Ovary (tissue), 9 donors: ENCODE data around the gene GREB1L. TPM values are rescaled to one million over a fixed set of nuclear protein-coding genes. Genes with fewer than 3 reads are reported as not detected.

Experiments used
- DNase-seq, 5 donors: peaks; one replicate each; pipeline ENCODE4 v3.0.0-alpha.2; 2019 to 2020
- H3K27ac ChIP-seq, 2 donors: fragments of 200-600 bp; one replicate each; pipeline versions ENCODE4 v1.5.1 to v1.8.0; 2019 to 2022
- H3K27me3 ChIP-seq: fragments of 200-600 bp; one replicate; pipeline ENCODE4 v1.8.0; 2022
- H3K36me3 ChIP-seq: fragments of 200-600 bp; sonication (generic); one replicate; pipeline ENCODE4 v1.5.1; 2019
- H3K4me1 ChIP-seq: one replicate; pipeline ENCODE4 v1.8.1; 2013; ENCODE audit warnings: mild to moderate bottlenecking, moderate library complexity; ENCODE audit not compliant: insufficient read depth
- H3K4me3 ChIP-seq: fragments of 200-600 bp; sonication (generic); one replicate; pipeline ENCODE4 v1.5.1; 2017
- H3K9me3 ChIP-seq, 2 donors: fragments of 200-600 bp in 1 of 2; sonication (generic) in 1 of 2; one replicate each; pipeline versions ENCODE4 v1.5.1 to v1.8.1; 2013 to 2019; ENCODE audit warnings: mild to moderate bottlenecking in 1 of 2, moderate library complexity in 1 of 2
- EP300 ChIP-seq: sonication (generic); formaldehyde crosslinking; IDR thresholded peaks from one replicate; pipeline ENCODE4 v1.6.1; 2017; ENCODE audit warnings: antibody characterized with exemption
- POLR2A ChIP-seq: fragments of 450-650 bp; IDR thresholded peaks from one replicate; pipeline ENCODE4 v1.6.1; 2017; ENCODE audit warnings: antibody characterized with exemption, mild to moderate bottlenecking, moderate library complexity
- whole genome bisulfite sequencing, 3 donors: extraction: QIAGEN DNeasy Blood & Tissue Kit in 1 of 3; methylation state at CpG; one replicate each; pipeline versions ENCODE4 v1.1.5 to v1.1.7; 2013 to 2017; 5-methylcytosine and 5-hydroxymethylcytosine counted together
- intact Hi-C, 4 donors: fragments of 100-400 bp; cut with DNase I; formaldehyde crosslinking; loops; one replicate each; pipeline versions ENCODE4 v1.11.0 to v1.15.1; 2022 to 2023
- polyA plus RNA-seq, 2 donors: library from polyadenylated mRNA; stranded (reverse); fragments of 200-250 nt in 1 of 2; fragments of 350-450 nt in 1 of 2; fragmentation: Illumina TruSeq in 1 of 2; extraction: RNeasy Lipid Tissue Mini Kit (QIAGEN cat#74804) in 1 of 2; gene quantifications; one replicate each; pipeline ENCODE4 v1.2.3, GENCODE V29; 2013 to 2014
- small RNA-seq: library from RNA; depleted of rRNA; stranded (forward); fragments of <200 nt; gene quantifications from one replicate; pipeline ENCODE3, GENCODE V24; 2016
- total RNA-seq, 7 donors: library from RNA; depleted of rRNA in 2 of 7; stranded (reverse); fragments of >200 nt in 2 of 7; fragmentation: NEBNext Ultra II Directional in 3 of 7; extraction: Animal tissue kit (Norgen Biotek cat#: 25700) in 3 of 7; gene quantifications; one replicate each; pipeline versions ENCODE4 v1.1.0 to v1.2.4, GENCODE V29; 2016 to 2023
- TF ChIP-seq, protein P1 (sequence below), 3 donors: fragments of 450-650 bp in 2 of 3; fragments of 200-600 bp in 1 of 3; IDR thresholded peaks; one replicate each; pipeline versions ENCODE4 v1.5.1 to v1.8.0; 2016 to 2022; ENCODE audit warnings: antibody characterized with exemption in 3 of 3, mild to moderate bottlenecking in 1 of 3
- donor health status: DM: no; HTN: no; CAD: no; lungs with moderate emphysema.
- donor health status: DM: no; HTN: no; CAD: no.
- donor health status: Bipolar disorder and iron deficiency.
- donor health status: DM: yes; HTN: yes; CAD: no.
- donor health status: DM: no; HTN: no; CAD: no.
- donor health status: DM: yes; HTN: yes; CAD: no.

The GREB1L gene
- total and polyA plus RNA-seq, 9 donors = 2.4 to 22.8 (median 10.4) TPM

GRCh38 chr18:21550510-21550970, 308.5 kb downstream of the GREB1L start:
- Histone ChIP-seq H3K36me3 (no peaks in the 10 kb centered on the region), H3K27ac (no peak overlapping the region)

GRCh38 chr18:21557607-21558253, 315.7 kb downstream of the GREB1L start:
- Histone ChIP-seq H3K27ac (no peak overlapping the region), H3K27me3 (no peaks in the 10 kb centered on the region), H3K4me3 (no peak overlapping the region), H3K36me3 (no peaks in the 10 kb centered on the region), H3K9me3 (no peaks in the 10 kb centered on the region), H3K4me1 (no peaks in the 10 kb centered on the region)
- TF ChIP-seq POLR2A = no peak
- TF ChIP-seq EP300 = no peak
- TF ChIP-seq, protein P1, sequence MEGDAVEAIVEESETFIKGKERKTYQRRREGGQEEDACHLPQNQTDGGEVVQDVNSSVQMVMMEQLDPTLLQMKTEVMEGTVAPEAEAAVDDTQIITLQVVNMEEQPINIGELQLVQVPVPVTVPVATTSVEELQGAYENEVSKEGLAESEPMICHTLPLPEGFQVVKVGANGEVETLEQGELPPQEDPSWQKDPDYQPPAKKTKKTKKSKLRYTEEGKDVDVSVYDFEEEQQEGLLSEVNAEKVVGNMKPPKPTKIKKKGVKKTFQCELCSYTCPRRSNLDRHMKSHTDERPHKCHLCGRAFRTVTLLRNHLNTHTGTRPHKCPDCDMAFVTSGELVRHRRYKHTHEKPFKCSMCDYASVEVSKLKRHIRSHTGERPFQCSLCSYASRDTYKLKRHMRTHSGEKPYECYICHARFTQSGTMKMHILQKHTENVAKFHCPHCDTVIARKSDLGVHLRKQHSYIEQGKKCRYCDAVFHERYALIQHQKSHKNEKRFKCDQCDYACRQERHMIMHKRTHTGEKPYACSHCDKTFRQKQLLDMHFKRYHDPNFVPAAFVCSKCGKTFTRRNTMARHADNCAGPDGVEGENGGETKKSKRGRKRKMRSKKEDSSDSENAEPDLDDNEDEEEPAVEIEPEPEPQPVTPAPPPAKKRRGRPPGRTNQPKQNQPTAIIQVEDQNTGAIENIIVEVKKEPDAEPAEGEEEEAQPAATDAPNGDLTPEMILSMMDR (IDR thresholded peaks at IDR 0.05) = no peak
- DNase-seq = peak in 1 of 5 donors; percentile 22
- intact Hi-C loops = no loop called here
- WGBS, 3 donors = 73 to 83% (median 82%) methylated on average over 6 of the region's 6 CpGs

More at GRCh38 chr18:21550510-21550970, 308.5 kb downstream of the GREB1L start:
- no peak for DNase-seq
- no peak overlapping the region for H3K4me3 ChIP-seq
- intact Hi-C loops = no loop called here
- H3K27me3 ChIP-seq = no peaks in the 10 kb centered on the region
- no peaks in the 10 kb centered on the region for H3K4me1 ChIP-seq
- TF ChIP-seq POLR2A = no peak
- TF ChIP-seq, protein P1 (IDR thresholded peaks at IDR 0.05) = no peak
- no peak for TF ChIP-seq EP300
- no peaks in the 10 kb centered on the region for H3K9me3 ChIP-seq
- WGBS, 3 donors = 96 to 98% (median 97%) methylated on average over 11 of the region's 11 CpGs

GRCh38 chr18:21559195-21559594, 317.2 kb downstream of the GREB1L start:
- Histone ChIP-seq H3K36me3 (no peaks in the 10 kb centered on the region), H3K4me1 (no peaks in the 10 kb centered on the region), H3K27ac (no peak overlapping the region), H3K4me3 (no peak overlapping the region), H3K27me3 (no peaks in the 10 kb centered on the region), H3K9me3 (no peaks in the 10 kb centered on the region)
- intact Hi-C loops = no loop called here
- no peak for DNase-seq
- TF ChIP-seq POLR2A = no peak
- TF ChIP-seq, protein P1 (IDR thresholded peaks at IDR 0.05) = no peak
- TF ChIP-seq EP300 = no peak

- H3K9me3 ChIP-seq = no peaks in the 10 kb centered on the region
- H3K27ac ChIP-seq = no peak overlapping the region
- peaks cover 2% of the 10 kb centered on the region for H3K4me1 ChIP-seq
- H3K4me3 ChIP-seq = no peak overlapping the region
- DNase-seq = no peak
- no peaks in the 10 kb centered on the region for H3K36me3 ChIP-seq
- TF ChIP-seq, protein P1 (IDR thresholded peaks at IDR 0.05) = no peak
- no peak for TF ChIP-seq EP300
- TF ChIP-seq POLR2A = no peak
- no peaks in the 10 kb centered on the region for H3K27me3 ChIP-seq
- intact Hi-C loops = no loop called here
Observed at GRCh38 chr18:21571772-21572171, 329.7 kb downstream of the GREB1L start.

Small RNA genes within 50 kb of the gene (small RNA-seq; reads per million reads assigned to genes)
- gene RF00603 = not detected

Other genes with a start within 250 kb of the GREB1L start
- 10 to 100 TPM; 35.0 to 47.7 (median 43.5) TPM for gene ROCK1, start 130.4 kb upstream of the GREB1L start, total RNA-seq
- 10 to 100 TPM; 18.3 to 42.6 TPM for gene ROCK1, start 130.4 kb upstream of the GREB1L start, polyA plus RNA-seq